Measurements from ENCODE around the gene TTYH2.

The TTYH2 gene

GRCh38 chr17:74235040-74235581 lies 21.7 kb downstream of the TTYH2 start:
- no peak for DNase-seq (ENCODE audit: low read depth, low spot score)

- no peak for DNase-seq (ENCODE audit: low read depth, low spot score)
Measured at GRCh38 chr17:74235911-74236371, 22.6 kb downstream of the TTYH2 start.

GRCh38 chr17:74237321-74237720 lies 23.9 kb downstream of the TTYH2 start:
- no peak for DNase-seq (ENCODE audit: low read depth, low spot score)

GRCh38 chr17:74239172-74239571 lies 25.8 kb downstream of the TTYH2 start:
- DNase-seq (ENCODE audit: low read depth, low spot score): no peak

GRCh38 chr17:74240618-74241205 lies 27.3 kb downstream of the TTYH2 start:
- DNase-seq (ENCODE audit: low read depth, low spot score): no peak

- no peak for DNase-seq (ENCODE audit: low read depth, low spot score)
Measured at GRCh38 chr17:74241431-74241830, 28.1 kb downstream of the TTYH2 start.

- no peak for DNase-seq (ENCODE audit: low read depth, low spot score)
Measured at GRCh38 chr17:74241847-74242246, 28.5 kb downstream of the TTYH2 start.

- no peak for DNase-seq (ENCODE audit: low read depth, low spot score)
Measured at GRCh38 chr17:74243013-74243755, 29.8 kb downstream of the TTYH2 start.

GRCh38 chr17:74244128-74244527 lies 30.8 kb downstream of the TTYH2 start:
- no peak for DNase-seq (ENCODE audit: low read depth, low spot score)

GRCh38 chr17:74244548-74244947 lies 31.2 kb downstream of the TTYH2 start:
- DNase-seq (ENCODE audit: low read depth, low spot score): no peak

GRCh38 chr17:74245145-74245831 lies 31.9 kb downstream of the TTYH2 start:
- DNase-seq (ENCODE audit: low read depth, low spot score): no peak

GRCh38 chr17:74245871-74246270 lies 32.5 kb downstream of the TTYH2 start:
- DNase-seq (ENCODE audit: low read depth, low spot score): no peak

GRCh38 chr17:74249590-74250270 lies 36.4 kb downstream of the TTYH2 start:
- no peak for DNase-seq (ENCODE audit: low read depth, low spot score)

GRCh38 chr17:74250324-74250995 lies 37.1 kb downstream of the TTYH2 start:
- DNase-seq (ENCODE audit: low read depth, low spot score): no peak

GRCh38 chr17:74251051-74251450 lies 37.7 kb downstream of the TTYH2 start:
- no peak for DNase-seq (ENCODE audit: low read depth, low spot score)

GRCh38 chr17:74251569-74251968 lies 38.2 kb downstream of the TTYH2 start:
- no peak for DNase-seq (ENCODE audit: low read depth, low spot score)

- DNase-seq (ENCODE audit: low read depth, low spot score): no peak
Measured at GRCh38 chr17:74252211-74252610, 38.8 kb downstream of the TTYH2 start.

GRCh38 chr17:74253036-74253435 lies 39.7 kb downstream of the TTYH2 start:
- no peak for DNase-seq (ENCODE audit: low read depth, low spot score)

GRCh38 chr17:74257311-74257710 lies 43.9 kb downstream of the TTYH2 start:
- no peak for DNase-seq (ENCODE audit: low read depth, low spot score)

GRCh38 chr17:74259667-74260524 lies 46.5 kb downstream of the TTYH2 start:
- DNase-seq (ENCODE audit: low read depth, low spot score): no peak

- peak; percentile 57 for DNase-seq (ENCODE audit: low read depth, low spot score)
Measured at GRCh38 chr17:74260525-74260850, 47.1 kb downstream of the TTYH2 start.
